ENCODE data around the gene RPS5.

RPS5 gene

GRCh38 chr19:58366585-58367430, 20.3 kb upstream of the RPS5 start:
- Histone ChIP-seq H3K9me3 (ENCODE audit: severe bottlenecking) (no peaks in the 10 kb centered on the region), H3K27me3 (ENCODE audit: insufficient read depth, low read depth, severe bottlenecking) (no peaks in the 10 kb centered on the region), H3K4me3 (ENCODE audit: low read depth, low read length) (no peak overlapping the region), H3K27ac (no peak overlapping the region), H3K36me3 (no peaks in the 10 kb centered on the region)
- DNase-seq: no peak
- no peak for TF ChIP-seq CTCF (IDR thresholded peaks at IDR 0.05; ENCODE audit: low read depth, low read length)

GRCh38 chr19:58367698-58368454, 19.2 kb upstream of the RPS5 start:
- Histone ChIP-seq H3K9me3 (ENCODE audit: severe bottlenecking) (no peaks in the 10 kb centered on the region), H3K27me3 (ENCODE audit: insufficient read depth, low read depth, severe bottlenecking) (no peaks in the 10 kb centered on the region), H3K36me3 (no peaks in the 10 kb centered on the region), H3K27ac (no peak overlapping the region), H3K4me3 (ENCODE audit: low read depth, low read length) (no peak overlapping the region)
- TF ChIP-seq CTCF (IDR thresholded peaks at IDR 0.05; ENCODE audit: low read depth, low read length): no peak
- DNase-seq: no peak

GRCh38 chr19:58368561-58369360, 18.3 kb upstream of the RPS5 start:
- H3K9me3 ChIP-seq (ENCODE audit: severe bottlenecking): no peaks in the 10 kb centered on the region
- no peak for TF ChIP-seq CTCF (IDR thresholded peaks at IDR 0.05; ENCODE audit: low read depth, low read length)

GRCh38 chr19:58372311-58373133, 14.5 kb upstream of the RPS5 start:
- no peak overlapping the region for H3K27ac ChIP-seq

More at GRCh38 chr19:58368561-58369360, 18.3 kb upstream of the RPS5 start:
- no peaks in the 10 kb centered on the region for H3K27me3 ChIP-seq (ENCODE audit: insufficient read depth, low read depth, severe bottlenecking)
- no peaks in the 10 kb centered on the region for H3K36me3 ChIP-seq
- no peak overlapping the region for H3K27ac ChIP-seq
- no peak overlapping the region for H3K4me3 ChIP-seq (ENCODE audit: low read depth, low read length)
- DNase-seq: no peak

More at GRCh38 chr19:58372311-58373133, 14.5 kb upstream of the RPS5 start:
- H3K9me3 ChIP-seq (ENCODE audit: severe bottlenecking): no peaks in the 10 kb centered on the region
- H3K27me3 ChIP-seq (ENCODE audit: insufficient read depth, low read depth, severe bottlenecking): no peaks in the 10 kb centered on the region
- no peak for DNase-seq
- no peak overlapping the region for H3K4me3 ChIP-seq (ENCODE audit: low read depth, low read length)
- no peaks in the 10 kb centered on the region for H3K36me3 ChIP-seq
- no peak for TF ChIP-seq CTCF (IDR thresholded peaks at IDR 0.05; ENCODE audit: low read depth, low read length)
